ENCODE results near the gene SLAIN1.
"Not testable (repeated sequence)": the region's sequence is repeated elsewhere in the genome, so short reads cannot be mapped to it uniquely, and the experiment has no call there.

SLAIN1 gene

DNA sequence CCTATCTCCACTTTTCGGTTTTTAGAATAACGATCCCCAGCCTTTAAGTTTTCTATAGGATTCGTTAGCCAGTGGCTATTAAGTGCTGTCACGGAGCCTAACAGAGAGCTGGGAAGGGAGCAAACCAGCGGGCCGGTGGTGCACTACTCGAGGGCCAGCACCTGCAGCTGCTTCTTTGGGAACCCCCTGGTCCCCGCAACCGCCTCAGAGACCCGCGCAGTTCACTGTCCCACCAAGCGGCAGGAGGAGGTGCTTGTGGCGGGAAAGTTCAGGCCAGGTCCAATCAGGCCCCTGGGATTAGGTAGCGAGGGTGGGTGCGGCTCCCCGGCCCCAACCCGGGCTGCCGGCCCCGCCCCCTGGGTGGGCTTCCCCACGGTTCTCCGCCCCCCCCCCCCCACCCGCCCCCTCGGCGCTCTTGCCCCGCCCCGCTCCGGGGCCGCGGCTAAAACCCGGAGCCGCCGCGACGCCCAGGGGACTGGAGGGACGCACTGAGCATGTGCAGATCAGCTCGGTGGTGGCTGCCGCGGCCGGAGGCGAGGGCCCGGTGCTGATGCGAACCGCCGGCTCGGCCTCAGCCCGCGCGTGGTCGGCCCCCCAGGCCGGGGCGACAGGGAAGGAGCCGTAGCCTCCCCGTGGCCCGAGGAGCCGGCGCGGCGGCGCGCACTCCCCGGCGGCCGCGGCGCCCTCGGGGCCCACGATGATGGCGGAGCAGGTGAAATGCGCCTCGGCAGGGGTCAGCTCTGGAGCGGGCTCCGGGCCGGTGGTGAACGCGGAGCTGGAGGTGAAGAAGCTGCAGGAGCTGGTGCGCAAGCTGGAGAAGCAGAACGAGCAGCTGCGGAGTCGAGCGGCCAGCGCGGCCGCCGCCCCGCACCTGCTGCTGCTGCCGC, at the start of gene SLAIN1:
Gene SLAIN1, plus strand, starts transcription at position 471 of the 887 bp plus-strand sequence. Its CDS starts 227 bp downstream, at position 698.
- peak; percentile 86 for DNase-seq

DNA sequence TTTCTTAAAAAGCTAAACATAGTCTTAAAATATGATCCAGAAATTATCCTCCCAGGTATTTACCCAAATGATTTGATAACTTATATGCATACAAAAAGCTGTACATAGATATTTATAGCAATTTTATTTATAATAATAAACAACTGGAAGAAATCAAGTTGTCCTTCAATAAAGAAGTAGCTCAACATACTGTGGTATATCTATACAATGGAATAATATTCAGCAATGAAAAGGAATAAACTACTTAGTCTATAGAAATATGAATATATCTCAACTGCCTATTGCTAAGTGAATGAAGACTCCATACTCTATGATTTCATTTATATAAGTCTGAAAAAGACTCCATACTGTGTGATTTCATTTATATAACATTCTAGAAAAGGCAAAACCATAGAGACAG, 47.1 kb upstream of the SLAIN1 start:
- no peak for DNase-seq

DNA sequence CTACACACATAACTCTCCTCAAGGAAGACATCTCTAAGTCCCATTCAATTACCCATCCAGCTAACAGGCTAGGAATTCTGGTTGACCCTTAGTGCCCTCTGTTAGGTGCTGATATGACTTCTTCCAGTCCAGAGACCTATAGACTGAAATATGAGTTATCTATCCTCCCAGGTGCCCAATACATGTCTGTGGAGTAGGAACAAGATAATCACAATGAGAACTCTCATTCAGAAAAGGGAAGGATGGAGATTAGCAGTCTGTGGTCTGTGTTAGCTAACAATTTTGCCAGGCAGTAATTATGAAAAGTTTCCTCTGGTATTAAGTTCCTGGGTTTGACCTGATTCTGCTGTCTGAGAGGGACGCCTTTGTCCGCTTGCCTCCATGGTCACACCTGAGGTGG, 44.2 kb upstream of the SLAIN1 start:
- no peak for DNase-seq

DNA sequence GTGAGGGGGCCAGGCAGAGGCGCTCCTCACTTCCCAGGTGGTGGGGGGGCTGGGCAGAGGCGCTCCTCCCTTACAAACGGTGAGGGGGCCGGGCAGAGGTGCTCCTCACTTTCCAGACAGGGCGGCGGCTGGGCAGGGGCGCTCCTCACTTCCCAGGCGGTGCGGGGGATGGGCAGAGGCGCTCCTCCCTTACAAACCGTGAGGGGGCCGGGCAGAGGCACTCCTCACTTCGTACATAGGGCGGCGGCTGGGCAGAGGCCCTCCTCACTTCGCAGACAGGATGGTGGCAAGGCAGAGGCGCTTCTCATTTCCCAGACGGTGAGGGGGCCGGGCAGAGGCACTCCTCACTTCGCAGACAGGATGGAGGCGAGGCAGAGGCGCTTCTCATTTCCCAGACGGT, 37.5 kb upstream of the SLAIN1 start:
- DNase-seq = not testable (repeated sequence)

DNA sequence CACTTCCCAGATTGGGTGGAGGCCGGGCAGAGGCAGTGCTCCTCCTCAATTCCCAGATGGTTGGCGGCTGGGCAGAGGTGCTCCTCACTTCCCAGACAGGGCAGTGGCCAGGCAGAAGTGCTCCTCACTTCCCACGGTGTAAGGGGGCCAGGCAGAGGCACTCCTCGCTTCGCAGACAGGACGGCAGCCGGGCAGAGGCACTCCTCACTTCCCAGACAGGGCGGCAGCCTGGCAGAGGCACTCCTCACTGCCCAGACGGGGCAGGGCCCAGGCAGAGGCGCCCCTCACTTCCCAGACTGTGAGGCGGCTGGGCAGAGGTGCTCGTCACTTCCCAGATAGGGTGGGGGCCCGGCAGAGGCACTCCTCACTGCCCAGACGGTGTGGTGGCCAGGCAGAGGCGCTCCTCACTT, 36.6 kb upstream of the SLAIN1 start:
- no peak for DNase-seq

DNA sequence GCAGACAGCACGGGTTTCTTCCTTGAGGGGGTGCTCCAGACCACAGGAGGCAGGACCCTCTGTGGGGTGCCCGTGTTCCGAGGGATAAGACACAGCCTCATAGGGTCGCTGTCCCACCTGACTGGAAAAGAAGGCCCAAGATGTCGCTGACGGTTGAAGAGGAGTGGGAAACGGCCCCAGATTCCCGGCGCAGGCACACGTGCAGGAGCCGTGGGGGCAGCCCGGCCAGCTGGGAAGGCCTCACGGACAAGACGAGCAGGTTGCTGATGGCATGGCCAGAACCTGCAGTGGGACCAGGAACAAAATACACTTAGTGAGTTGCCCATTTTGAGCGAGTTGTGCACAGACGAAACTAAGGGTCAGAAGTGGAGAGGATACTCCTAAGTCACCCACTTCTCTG, 35.2 kb upstream of the SLAIN1 start:
- DNase-seq = not testable (repeated sequence)

DNA sequence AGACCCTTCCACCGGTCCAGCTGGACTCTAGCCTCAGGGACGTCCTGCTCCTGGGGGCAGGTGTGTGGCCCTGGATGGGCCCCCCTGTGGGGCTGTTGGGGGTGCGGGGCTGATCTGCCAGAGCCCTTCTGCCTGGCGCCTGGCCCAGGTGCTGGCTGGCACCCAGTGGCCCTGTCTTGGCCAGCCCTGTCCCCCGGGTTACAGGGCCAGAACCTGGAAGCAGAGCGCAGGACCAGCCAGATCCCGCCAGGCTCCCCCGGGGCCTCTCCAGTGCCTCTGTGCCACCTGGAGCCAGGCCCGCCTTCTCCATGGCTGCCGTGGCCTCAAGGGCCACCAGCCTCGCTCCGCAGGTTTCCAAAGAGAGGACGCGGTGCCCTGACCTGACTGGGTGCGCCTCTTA, 34.7 kb upstream of the SLAIN1 start:
- not testable (repeated sequence) for DNase-seq

DNA sequence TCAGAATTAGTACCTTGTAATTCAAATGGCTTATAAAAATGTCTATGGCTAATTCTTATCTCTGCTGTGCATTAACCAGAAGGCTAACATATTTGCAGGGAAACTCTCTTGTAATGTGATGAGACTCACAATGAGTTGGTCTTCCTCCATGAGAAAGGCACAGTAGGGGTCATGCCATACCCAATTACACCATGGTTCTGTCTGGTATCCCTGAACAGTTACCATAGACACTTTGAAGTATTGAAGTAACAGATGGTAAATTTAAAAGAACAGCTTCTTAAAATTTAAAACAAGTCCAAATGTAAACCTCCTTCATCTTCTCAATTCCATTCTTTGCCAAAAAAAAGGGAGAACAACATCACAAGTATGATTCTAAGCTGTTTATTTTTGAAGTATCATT, 22.6 kb upstream of the SLAIN1 start:
- no peak for DNase-seq

DNA sequence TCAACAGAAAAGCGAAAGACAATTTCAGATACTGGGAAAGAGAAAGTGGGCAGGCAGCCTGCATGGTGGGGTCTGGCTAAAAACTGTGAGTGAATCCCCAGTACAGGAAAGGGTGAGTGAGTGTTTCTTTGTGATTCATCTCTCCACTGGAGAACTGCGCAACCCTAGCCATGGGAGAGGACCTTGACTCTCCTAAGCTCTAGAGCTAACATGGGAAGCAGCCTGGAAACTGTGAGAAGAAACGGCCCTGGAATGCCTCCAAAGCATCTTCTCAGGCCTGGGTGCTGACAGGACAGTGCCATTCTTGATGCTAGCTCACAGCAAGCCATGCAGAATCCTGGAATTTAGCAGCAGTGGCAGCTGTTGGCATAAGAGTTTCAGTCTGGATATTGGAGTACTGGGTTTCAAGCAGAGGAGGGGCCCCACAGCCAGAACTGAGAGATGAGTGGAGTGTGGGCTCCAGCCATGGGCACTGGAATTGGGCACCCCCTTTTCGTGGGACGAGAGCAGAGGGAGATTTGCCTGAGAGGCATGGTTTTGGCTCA, 18.7 kb upstream of the SLAIN1 start:
- no peak for DNase-seq

DNA sequence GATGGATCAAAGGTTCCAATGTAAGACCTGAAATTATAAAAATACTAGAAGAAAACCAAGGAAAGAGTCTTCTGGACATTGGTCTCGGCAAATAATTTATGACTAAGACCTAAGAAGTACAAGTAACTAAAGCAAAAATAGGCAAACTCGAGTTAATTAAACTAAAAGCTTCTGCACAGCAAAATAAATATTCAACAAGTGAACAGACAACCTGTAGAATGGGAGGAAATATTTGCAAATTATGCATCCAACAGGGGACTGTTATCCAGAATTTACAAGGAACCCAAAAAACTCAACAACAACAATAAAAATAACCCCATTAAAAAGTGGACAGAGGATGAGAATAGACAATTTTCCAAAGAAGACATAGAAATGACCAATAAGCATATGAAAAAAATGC, 9.7 kb upstream of the SLAIN1 start:
- DNase-seq = no peak

DNA sequence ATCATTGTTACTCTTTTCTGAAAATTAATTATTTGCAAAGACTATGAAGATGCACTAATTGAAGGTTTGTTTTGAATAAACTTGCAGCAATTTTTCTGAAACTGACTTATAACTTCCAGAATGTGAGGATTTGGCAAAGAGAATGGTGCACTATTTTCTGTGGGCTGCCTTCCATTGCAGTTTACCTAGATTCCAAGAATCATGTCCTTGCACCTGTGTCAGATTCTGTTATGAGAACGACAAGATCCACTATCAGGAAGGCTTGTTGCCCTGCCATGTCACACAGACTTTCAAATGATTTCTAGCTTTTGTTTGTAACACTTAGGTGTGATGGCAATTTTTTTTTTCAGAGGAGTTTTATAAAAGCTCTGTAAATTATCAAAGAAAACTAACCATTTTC, 5.6 kb upstream of the SLAIN1 start:
- DNase-seq = no peak

DNA sequence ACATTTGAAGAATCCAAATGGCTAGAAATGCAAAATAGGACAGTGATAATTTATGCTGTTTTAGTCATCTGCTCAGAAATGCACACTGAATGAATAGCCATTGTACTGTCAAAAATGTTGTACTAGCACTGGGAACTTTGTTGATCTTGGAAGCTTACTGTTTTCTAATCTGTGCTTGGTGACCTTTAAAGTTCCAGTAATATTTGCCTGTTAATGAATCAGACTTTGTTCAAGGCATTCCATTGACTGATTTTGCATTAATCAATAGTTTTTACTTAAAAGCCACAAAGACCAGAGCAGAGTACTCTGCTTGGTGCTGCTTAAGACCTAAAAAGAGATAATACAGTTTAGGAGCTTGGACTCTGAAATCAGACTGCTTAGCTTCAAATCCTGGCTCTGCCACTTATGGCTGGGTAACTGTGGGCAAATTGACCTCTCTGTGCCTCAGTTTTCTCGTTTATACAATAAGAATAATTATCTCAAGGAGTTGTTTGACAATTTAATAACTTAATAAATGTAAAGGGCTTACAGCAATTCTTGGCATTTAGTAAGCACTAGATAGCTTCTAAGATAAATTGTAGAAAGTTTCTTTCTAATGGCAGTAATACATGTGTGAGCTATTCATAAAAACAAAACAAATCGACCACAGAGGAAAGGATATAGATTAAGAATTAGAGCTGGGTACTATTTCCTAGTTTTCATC, 4.6 kb upstream of the SLAIN1 start:
- DNase-seq = no peak

DNA sequence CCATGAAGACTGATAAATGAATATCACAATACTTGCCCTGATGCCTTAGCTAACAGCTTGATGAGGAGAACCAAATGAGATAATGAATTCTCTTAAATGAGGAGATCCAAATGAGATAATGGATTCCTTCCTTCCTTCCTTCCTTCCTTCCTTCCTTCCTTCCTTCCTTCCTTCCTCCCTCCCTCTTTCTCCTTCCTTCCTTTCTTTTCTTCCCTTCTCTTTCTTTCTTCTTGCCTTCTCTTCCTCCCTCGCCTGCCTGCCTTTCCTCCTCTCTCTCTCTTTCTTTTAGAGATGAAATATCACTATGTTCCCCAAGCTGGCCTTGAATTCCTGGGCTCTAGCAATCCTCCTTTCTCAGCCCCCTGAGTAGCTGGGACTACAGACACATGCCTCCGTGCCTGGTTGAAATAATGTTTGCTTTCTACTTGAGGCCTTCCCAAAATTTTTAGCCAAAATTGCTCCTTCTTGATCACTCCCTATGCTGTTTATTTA, 4.0 kb upstream of the SLAIN1 start:
- no peak for DNase-seq

DNA sequence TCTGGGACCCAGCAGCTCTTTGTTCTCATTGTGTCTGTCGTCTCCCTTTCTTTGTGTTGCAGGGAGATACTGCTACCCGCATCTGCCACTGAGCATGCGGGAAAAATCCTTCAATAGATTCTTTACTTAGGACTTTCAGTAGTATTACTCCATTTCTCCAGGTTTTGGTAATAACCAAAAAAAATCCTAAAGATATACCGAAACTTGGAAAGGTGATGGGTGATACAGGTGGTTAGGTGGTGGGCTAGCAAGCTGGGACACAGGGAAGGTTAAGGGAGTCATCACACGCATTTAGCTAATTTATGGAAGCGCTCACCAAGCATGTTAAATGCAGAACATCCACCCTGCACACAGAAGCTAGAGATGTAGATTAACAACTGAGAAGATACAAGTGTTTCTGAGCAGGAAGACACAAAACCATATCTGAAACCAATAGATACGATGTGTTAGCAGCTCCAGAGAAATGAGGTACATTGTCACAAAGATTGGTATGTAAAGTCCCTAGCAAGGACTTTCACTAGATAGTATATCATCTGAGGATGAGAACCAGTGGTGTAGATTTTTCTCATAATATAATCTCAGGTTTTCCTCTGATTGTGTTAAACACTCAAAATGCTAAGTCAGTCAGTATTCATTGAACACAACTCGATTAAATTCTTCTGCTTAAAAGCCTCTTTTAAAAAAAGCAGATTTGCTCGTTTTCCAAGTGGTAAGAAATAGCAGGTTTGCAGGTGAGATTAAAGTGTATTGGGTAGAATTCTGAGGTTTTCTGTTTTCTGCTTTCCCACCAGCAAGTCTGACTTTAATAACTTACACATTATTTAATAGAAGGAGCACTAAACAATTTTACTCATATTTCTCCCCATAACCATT, 1.2 kb upstream of the SLAIN1 start:
- no peak for DNase-seq

DNA sequence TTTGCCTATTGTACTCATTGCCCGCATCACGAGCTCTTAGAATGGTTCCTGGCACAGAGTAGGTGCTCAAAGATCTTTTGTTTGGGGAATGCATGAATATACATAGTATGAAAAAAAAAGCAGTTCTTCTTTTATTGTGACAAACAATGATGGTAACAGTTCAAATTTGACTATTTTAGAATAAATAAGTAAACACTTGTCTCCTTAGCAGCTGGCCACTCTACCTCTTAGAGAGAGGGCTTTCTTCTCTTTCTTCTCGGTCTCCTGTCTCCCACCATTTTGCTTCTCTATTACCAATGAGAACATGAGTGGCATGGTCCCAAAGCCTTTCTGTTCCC, 639 bp upstream of the SLAIN1 start:
- DNase-seq = no peak

DNA sequence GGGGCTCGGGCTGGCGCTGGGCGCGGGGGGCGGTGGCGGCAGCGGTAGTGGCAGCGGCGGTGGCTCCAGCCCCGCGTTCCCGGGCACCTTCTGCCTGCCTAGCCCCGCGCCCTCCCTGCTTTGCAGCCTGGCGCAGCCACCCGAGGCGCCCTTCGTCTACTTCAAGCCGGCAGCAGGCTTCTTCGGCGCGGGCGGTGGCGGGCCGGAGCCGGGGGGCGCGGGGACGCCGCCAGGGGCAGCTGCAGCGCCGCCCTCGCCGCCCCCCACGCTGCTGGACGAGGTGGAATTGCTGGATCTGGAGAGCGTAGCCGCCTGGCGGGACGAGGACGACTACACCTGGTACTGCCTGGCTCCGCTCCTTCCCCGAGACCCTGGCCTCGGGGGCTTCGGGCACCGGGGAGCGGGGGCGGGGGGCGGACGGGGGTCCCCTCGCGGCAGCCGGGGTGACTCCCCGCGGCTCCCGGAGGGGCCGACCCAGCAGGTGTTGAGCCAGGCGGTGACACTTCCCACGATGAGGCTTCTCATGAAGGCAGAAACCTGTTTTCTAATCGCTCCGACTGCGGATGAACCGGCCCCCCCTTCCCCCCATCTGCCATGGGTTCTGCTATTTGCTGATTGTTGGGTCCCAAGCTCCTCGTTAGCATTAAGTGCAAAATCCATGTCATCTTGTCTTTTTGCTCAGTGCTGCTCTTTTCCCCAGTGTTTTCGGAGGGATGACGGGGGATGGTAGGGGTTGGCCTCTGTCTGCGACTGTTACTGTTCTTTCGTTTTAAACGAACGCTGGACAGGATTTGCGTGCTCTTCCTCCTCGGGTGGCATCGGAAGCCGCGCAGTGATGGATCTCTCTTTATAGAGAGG, 943 bp downstream of the SLAIN1 start:
- no peak for DNase-seq

DNA sequence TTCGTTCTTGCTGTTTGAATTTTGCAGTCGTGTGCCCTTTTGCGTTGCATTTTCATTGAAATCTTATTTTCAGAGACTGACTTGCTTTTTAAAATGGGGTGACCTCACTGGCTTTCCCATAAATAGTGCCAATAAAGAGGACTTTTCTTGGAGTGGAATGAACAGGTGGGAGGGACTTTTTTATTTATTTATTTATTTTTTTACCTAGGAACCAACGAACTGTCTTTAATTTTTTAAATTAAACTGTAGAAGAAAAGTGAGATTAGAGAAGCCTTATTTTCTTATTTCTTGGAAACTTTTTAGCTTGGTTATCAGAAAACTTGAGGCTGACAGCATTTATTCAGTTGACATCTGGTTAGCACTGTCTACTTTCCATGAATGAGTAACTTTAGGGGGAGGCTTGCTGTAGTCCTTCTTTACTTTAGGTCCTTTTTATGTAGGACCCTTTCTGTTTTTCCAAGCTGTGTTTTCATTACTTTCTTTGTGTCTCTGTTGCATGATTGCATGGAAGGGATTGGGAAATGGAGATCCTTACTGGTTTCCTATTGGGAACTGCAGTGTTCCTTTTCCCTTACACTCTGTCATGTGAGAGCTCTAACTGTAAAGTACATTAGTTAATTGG, 1.7 kb downstream of the SLAIN1 start:
- DNase-seq = no peak

DNA sequence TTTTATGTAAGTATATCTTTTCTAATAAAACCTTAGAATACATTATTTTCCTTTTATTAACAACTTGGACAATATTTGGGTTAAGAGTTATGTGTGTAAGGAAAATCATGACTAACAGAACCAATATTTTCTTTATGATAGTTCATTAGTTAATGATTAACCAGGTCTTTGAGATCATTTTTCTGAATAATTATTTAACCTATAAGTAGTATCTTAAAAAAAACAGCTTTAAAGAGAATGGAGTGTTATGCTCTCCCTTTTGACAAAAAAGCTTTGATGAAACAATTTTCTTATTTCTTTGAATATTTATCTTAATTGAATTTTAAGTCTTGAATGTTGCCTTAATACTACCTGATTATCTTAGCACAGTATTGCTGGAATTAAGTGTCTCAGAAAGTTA, 3.8 kb downstream of the SLAIN1 start:
- DNase-seq = no peak

DNA sequence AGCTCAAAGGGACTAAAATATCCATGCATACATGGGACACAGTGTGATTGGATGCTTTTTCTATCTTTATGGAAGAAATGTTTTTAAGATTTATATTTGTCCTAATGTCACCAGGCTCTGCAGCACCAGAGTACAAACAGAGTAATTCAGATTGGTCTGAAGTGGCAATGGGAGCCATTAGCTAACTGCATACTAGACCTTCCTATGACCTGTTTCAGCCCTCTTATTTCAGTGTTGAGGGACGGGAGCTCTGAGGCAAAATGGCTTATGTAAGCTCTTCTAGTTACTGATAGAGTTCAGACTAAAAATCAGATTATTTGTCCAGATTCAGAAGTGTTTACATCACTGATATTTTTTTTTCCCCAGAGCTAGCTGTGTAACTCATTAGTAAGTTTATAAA, 4.9 kb downstream of the SLAIN1 start:
- DNase-seq = no peak

DNA sequence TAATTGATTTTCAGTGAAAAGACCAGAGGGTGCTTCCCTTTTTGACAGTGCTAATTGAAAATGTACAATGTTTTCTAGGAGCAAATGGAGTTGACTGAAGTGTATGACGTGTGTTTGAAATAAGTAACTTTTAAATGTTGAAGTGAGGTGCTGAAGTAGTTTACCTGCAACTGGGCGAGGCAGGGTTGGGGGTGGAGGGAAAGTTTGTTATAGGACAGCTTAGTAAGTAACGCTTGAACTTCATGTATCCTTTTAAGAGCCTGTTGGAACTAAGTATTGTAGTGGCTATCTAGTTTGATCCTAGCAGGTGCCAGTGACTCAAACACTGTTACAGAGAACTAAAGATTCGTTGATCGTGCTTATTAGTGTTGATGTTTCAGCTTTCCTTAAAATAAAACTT, 5.9 kb downstream of the SLAIN1 start:
- DNase-seq = no peak

DNA sequence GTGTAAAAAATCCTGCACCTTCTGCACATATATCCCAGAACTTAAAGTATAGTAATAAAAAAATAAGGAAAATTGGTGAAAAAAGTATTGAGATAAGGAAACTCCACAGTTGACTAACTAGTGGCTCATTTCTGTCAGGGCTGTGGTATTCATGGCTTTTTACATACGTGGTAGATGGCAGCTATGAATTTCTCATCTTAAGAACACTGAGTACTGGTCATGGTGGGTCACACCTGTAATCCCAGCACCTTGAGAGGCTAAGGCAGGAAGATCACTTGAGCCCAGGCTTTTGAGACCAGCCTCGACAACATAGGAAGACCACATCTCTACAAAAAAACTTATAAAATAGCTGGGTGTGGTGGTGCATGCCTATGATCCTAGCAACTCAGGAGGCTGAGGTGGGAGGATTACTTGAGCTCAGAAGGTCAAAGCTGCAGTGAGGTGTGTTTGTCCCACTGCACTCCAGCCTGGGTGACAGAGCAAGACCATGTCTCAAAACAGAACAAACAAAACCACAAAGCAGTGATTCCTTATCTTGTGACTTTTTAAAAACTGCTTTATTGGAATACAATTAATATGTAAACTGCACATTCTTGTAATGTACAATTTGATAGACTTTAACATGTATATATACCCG, 16.8 kb downstream of the SLAIN1 start:
- no peak for DNase-seq

All from NCI-H2171 (cell line).